Activated CD8-positive, alpha-beta T cell treated with anti-CD3 and anti-CD28 coated beads for 36 hours (primary cell): Measurements from ENCODE around the gene QRICH2. TPM values are rescaled to one million over a fixed set of nuclear protein-coding genes. Genes with fewer than 3 reads are reported as not detected.

Experiments used
- ATAC-seq: fragments of 200-7000 bp; cut with Tn5 transposase; one replicate; pipeline ENCODE4 v1.10.0; 2021; ENCODE audit warnings: mild to moderate bottlenecking, moderate library complexity
- CTCF ChIA-PET: fragments of 350-600 bp; sonication (Branson Sonifier 250); formaldehyde crosslinking; loops from one replicate; lab custom pipeline; 2021; ENCODE audit warnings: antibody characterized with exemption; lab: Charles Lee
- POLR2A ChIA-PET: fragments of 350-600 bp; sonication (Branson Sonifier 250); formaldehyde crosslinking; loops from one replicate; lab custom pipeline; 2021; ENCODE audit warnings: antibody characterized with exemption; lab: Charles Lee
- DNase-seq: peaks from one replicate; pipeline ENCODE4 v3.0.0-alpha.2; 2020
- H3K27ac Mint-ChIP-seq: one replicate; pipeline ENCODE4 v1.8.0; 2021; ENCODE audit warnings: mild to moderate bottlenecking, mixed read lengths
- H3K27me3 Mint-ChIP-seq: one replicate; pipeline ENCODE4 v1.8.0; 2021; ENCODE audit warnings: mixed read lengths
- H3K36me3 Mint-ChIP-seq: one replicate; pipeline ENCODE4 v1.8.0; 2021; ENCODE audit warnings: low read depth, mixed read lengths
- H3K4me1 Mint-ChIP-seq: one replicate; pipeline ENCODE4 v1.8.0; 2021; ENCODE audit warnings: low read depth, mixed read lengths
- H3K4me3 Mint-ChIP-seq: one replicate; pipeline ENCODE4 v1.8.0; 2021; ENCODE audit warnings: mild to moderate bottlenecking, moderate library complexity, mixed read lengths
- H3K9me3 Mint-ChIP-seq: one replicate; pipeline ENCODE4 v1.8.0; 2021; ENCODE audit warnings: mixed read lengths
- intact Hi-C: fragments of 100-400 bp; cut with micrococcal nuclease; formaldehyde crosslinking; loops from one replicate; pipeline ENCODE4 v1.10.0; 2022
- total RNA-seq, 2 experiments: library from RNA; stranded (reverse); gene quantifications; one replicate each; pipeline ENCODE4 v1.2.3, GENCODE V29; 2021
- TF ChIP-seq, protein P1 (sequence below): fragments of 200-600 bp; IDR thresholded peaks from one replicate; pipeline ENCODE4 v1.8.0; 2022; ENCODE audit warnings: antibody characterized with exemption, mild to moderate bottlenecking

QRICH2 gene
- total RNA-seq, 2 experiments from 2014 or later = 0.49 to 0.52 TPM

DNA sequence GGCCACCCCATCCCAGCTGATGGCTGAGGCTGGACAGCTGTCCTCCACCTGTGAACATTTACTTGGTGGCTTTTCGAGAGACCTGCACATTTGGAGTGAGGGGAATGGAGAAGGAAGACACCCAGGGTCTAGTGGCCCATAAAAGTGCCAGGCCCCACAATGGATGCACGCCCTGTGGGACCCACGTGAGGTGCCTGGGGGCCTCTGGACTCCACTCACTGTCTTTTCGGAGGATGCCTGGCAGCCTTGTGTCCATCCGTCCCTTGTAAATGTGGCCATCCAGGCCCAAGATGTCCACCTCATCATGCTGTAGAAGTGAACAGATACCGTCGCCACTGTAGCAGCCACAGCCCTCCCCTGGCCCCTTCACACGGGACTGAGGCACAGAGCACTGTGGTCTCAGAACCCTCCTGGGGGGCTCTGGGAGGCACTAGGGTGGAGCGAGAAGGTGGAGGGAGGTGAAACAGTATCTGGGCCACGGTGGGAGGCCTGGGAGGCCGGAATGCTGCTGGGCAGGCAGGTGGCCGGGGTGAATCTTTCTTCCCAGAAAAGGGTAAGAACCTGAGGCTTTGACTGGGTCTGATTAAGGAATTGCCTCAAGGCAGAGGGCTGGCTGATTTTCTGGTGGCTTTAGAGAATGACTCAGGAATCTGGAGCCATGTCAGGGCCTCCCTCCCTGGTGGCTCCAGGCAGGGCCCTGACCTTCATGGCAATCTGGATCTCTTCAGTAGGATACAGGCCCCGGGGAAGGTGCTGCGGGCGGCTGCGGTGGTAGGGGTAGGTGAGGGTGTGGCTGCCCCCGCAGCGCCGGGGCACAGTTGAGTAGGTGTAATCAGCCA, 31.4 kb downstream of the QRICH2 start:
- ATAC-seq (no peak), DNase-seq (peak; percentile 8)
- peak overlapping the region; percentile 79 for H3K27ac Mint-ChIP-seq
- no peak overlapping the region for H3K4me3 Mint-ChIP-seq
- ChIA-PET CTCF (interaction anchor here (0.7 to 5.0 kb wide), 4 partner anchors 96 to 262 kb away, joined by 3 to 95 read pairs (median 60); no protein-coding TSS in a partner anchor), POLR2A (interaction anchor here (0.6 to 28.3 kb wide), 5 partner anchors 10 to 249 kb away, joined by 3 to 960 read pairs (median 13); partner anchors contain the start of genes EVPL, RNF157 and UBALD2)
- no peaks in the 10 kb centered on the region for H3K27me3 Mint-ChIP-seq
- TF ChIP-seq, protein P1, sequence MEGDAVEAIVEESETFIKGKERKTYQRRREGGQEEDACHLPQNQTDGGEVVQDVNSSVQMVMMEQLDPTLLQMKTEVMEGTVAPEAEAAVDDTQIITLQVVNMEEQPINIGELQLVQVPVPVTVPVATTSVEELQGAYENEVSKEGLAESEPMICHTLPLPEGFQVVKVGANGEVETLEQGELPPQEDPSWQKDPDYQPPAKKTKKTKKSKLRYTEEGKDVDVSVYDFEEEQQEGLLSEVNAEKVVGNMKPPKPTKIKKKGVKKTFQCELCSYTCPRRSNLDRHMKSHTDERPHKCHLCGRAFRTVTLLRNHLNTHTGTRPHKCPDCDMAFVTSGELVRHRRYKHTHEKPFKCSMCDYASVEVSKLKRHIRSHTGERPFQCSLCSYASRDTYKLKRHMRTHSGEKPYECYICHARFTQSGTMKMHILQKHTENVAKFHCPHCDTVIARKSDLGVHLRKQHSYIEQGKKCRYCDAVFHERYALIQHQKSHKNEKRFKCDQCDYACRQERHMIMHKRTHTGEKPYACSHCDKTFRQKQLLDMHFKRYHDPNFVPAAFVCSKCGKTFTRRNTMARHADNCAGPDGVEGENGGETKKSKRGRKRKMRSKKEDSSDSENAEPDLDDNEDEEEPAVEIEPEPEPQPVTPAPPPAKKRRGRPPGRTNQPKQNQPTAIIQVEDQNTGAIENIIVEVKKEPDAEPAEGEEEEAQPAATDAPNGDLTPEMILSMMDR = no peak
- peaks cover 2% of the 10 kb centered on the region for H3K36me3 Mint-ChIP-seq
- H3K4me1 Mint-ChIP-seq = peaks cover 42% of the 10 kb centered on the region
- intact Hi-C loops = no loop called here
- H3K9me3 Mint-ChIP-seq = no peaks in the 10 kb centered on the region

- intact Hi-C loops = no loop called here
- Mint-ChIP-seq H3K9me3 (no peaks in the 10 kb centered on the region), H3K4me1 (peaks cover 42% of the 10 kb centered on the region), H3K27ac (peak overlapping the region; percentile 79), H3K36me3 (peaks cover 8% of the 10 kb centered on the region), H3K27me3 (no peaks in the 10 kb centered on the region), H3K4me3 (no peak overlapping the region)
- ATAC-seq (no peak), DNase-seq (peak; percentile 23)
- POLR2A ChIA-PET = interaction anchor here (0.7 to 28.3 kb wide), 5 partner anchors 9 to 149 kb away, joined by 3 to 960 read pairs (median 13); partner anchors contain the start of genes RNF157 and UBALD2
- TF ChIP-seq, protein P1 = no peak
- CTCF ChIA-PET = interaction anchor here (0.7 to 5.0 kb wide), 4 partner anchors 23 to 262 kb away, joined by 3 to 84 read pairs (median 21); no protein-coding TSS in a partner anchor
Observed at GRCh38 chr17:76276069-76276431, 32.0 kb downstream of the QRICH2 start.

DNA sequence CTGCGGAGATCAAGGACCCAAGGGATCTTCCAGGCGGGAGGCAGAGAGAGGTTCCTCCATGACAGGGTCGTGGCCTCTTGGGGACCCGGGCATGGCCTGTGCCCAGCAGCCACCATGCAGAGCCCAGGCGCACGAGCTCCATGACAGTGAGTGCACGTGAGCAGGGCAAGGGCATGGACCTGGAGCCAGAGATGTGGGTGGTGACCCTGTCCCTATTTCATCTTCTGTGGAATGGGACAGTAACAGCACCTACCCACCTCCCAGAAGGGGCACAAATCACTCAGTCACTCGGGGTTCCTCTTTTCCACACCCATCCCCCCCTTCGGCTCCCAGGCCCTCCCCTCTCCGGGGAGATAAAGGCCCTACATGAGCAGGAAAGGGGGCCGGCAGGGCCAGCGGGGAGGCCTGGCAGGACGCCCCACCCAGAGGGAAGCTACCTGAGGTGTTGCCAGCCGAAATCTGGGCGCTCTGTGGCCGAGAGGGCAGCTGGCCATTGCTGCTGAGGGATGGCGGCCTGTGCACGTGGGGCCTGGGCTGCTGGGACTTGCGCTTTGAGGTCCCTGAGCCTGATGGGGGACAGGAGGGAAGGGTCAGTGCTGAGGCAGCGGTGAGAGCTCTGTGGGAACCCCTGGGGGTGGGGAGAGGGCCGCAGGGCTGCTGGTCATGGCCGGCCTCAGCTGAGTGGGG, 32.6 kb downstream of the QRICH2 start:
- intact Hi-C loops = no loop called here

GRCh38 chr17:76274112-76274956, 33.7 kb downstream of the QRICH2 start:
- Mint-ChIP-seq H3K27me3 (no peaks in the 10 kb centered on the region), H3K36me3 (peaks cover 21% of the 10 kb centered on the region), H3K4me3 (no peak overlapping the region), H3K4me1 (peaks cover 47% of the 10 kb centered on the region), H3K27ac (peak overlapping the region; percentile 99), H3K9me3 (no peaks in the 10 kb centered on the region)
- peak; percentile 17 for DNase-seq
- ChIA-PET POLR2A (interaction anchor here (0.6 to 28.3 kb wide), 20 partner anchors 7 to 204 kb away, joined by 3 to 960 read pairs (median 3); partner anchors contain the start of genes EXOC7, FOXJ1, GALR2 and RNF157), CTCF (interaction anchor here (1.0 to 5.0 kb wide), 13 partner anchors 10 to 260 kb away, joined by 3 to 84 read pairs (median 4); partner anchors contain the start of gene FOXJ1)
- TF ChIP-seq, protein P1 = no peak
- no peak for ATAC-seq
- intact Hi-C loops = no loop called here

More for the DNA sequence above, 32.6 kb downstream of the QRICH2 start:
- Mint-ChIP-seq H3K4me3 (no peak overlapping the region), H3K9me3 (no peaks in the 10 kb centered on the region), H3K4me1 (peaks cover 42% of the 10 kb centered on the region), H3K27ac (no peak overlapping the region), H3K36me3 (peaks cover 13% of the 10 kb centered on the region), H3K27me3 (no peaks in the 10 kb centered on the region)
- POLR2A ChIA-PET = interaction anchor here (0.7 to 28.3 kb wide), 8 partner anchors 9 to 149 kb away, joined by 3 to 960 read pairs (median 8); partner anchors contain the start of genes FOXJ1, RNF157 and UBALD2
- DNase-seq (no peak), ATAC-seq (no peak)
- TF ChIP-seq, protein P1 = no peak
- CTCF ChIA-PET = interaction anchor here (0.7 to 5.0 kb wide), 7 partner anchors 23 to 261 kb away, joined by 3 to 84 read pairs (median 5); no protein-coding TSS in a partner anchor
